Measurements from ENCODE around the gene CTIF.

Gene CTIF

DNA sequence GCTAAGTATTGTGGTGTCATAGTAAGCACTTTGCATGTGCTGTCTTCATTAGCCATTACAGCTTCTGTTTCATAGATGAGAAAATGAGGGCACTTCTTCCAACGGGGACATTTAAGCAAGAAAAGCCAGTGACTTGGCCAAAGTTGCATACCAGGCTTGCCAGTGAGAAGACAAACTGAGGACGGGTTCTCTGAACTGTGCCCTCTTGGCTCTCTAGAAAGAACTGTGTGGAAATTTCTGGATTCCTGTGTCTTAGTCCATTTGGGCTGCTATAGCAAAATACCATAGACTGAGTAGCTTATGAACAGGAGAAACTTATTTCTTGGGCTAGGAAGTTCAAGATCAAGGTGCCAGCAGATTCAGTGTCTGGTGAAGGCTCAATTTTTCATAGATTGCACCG lies 13.3 kb downstream of the CTIF start:
- no peak for DNase-seq (ENCODE audit: low spot score)
- TF ChIP-seq, protein P1, sequence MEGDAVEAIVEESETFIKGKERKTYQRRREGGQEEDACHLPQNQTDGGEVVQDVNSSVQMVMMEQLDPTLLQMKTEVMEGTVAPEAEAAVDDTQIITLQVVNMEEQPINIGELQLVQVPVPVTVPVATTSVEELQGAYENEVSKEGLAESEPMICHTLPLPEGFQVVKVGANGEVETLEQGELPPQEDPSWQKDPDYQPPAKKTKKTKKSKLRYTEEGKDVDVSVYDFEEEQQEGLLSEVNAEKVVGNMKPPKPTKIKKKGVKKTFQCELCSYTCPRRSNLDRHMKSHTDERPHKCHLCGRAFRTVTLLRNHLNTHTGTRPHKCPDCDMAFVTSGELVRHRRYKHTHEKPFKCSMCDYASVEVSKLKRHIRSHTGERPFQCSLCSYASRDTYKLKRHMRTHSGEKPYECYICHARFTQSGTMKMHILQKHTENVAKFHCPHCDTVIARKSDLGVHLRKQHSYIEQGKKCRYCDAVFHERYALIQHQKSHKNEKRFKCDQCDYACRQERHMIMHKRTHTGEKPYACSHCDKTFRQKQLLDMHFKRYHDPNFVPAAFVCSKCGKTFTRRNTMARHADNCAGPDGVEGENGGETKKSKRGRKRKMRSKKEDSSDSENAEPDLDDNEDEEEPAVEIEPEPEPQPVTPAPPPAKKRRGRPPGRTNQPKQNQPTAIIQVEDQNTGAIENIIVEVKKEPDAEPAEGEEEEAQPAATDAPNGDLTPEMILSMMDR (IDR thresholded peaks at IDR 0.05; ENCODE audit: extremely low read depth, missing control alignments) = no peak

DNA sequence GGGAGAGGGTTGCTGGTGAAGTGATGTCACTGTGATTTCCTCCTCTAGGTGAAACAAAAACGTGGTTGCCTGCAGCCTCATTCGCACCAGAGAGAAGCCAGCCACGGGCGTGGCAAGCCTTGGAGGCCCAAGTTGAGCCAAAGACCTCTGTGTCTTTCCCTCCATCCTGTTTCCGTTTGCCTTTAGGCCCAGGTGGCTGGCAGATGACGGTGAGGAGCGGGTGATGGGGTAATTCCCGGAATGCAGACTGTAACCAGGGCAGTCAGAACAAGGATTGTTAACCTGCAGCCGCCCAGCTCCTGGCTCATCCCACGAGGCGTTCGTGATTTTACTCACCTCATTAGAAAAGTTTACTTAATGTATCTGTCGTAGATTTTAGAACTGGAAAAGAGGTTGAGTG lies 14.4 kb downstream of the CTIF start:
- DNase-seq (ENCODE audit: low spot score) = no peak
- TF ChIP-seq, protein P1 (IDR thresholded peaks at IDR 0.05; ENCODE audit: extremely low read depth, missing control alignments) = no peak

DNA sequence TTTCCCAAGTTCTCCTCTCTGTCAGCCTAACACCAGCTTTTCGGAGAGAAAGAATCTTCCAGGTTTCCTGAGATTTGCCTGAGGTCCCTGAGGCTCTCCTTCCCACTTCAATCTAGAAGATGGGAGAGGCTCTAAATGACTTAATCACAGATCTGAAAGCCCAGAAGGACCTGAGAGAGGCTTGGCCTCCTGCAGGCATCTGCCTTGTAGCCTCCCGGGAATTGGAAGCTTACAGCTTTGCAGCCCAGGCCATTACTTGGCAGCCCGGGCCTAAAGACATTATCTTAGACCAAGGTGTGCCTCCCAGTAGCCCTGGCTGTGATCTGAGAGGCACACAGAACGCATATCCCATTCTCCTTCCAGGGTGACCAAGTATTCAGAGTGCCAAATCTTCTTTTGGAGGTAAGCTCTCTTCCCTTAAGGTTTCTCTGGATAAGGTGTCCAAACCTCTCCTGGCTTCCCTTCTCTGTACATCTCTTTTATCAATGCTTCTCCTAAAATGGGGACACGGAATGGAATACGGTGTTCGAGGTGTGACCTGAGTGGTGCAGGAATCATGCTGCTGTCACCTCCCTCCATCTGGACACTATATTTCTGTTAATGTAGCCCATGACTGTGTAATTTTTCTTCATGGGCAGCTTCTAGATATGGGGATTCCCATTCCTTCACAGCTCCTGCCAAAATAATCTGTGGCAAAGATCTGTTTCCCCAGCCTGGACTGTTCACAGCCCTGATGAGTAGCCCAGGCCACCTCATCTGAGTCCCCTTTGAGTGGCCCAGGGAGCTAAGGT lies 16.0 kb downstream of the CTIF start:
- TF ChIP-seq, protein P1 (IDR thresholded peaks at IDR 0.05; ENCODE audit: extremely low read depth, missing control alignments) = no peak
- DNase-seq (ENCODE audit: low spot score) = no peak

DNA sequence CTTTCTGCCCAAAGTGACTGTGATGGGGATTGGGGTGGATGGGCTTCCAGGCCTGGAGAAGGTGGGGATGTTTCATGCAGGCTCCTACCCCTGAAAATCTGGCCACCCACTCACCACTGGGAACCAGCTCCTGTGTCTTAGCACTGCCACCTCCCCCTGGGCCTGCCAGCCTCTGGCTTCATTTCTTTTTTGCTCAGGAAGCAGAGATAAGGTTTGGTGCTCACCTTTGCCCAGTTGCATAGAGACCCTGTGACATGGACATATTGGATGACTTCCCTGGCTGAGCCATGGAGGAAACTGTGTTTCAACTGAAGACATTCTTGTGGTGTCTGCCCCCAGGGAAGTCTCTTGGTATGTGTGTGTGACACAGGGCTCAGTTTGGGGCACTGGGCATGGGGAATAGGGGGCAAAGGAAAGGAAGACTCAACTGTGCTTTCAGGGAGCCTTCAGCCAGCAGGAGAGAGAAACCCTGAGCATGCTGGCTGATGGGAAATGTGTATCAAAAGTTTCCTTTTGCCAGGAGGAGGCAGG lies 16.7 kb downstream of the CTIF start:
- no peak for DNase-seq (ENCODE audit: low spot score)
- TF ChIP-seq, protein P1 (IDR thresholded peaks at IDR 0.05; ENCODE audit: extremely low read depth, missing control alignments) = no peak

DNA sequence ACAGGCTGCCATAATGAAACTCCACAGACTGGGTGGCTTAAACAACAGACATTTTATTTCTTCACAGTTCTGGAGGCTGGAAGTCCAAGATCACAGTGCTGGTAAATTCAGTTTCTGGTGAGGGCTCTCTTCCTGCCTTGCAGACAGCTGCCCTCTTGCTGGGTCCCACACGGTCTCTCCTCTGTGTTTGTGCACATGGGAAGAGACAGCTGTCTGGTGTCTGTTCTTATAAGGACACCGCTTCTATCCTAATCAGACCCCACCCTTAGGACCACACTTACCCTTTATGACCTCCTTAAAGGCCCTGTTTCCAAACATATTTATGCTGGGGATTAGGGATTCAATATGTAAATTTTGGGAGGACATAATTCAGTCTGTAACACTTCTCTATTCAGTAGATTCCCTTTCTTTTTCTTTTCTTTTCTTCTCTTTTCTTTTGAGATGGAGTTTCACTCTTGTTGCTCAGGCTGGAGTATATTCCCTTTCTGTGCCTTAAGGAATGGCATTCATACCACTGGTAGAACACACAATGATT lies 18.9 kb downstream of the CTIF start:
- TF ChIP-seq, protein P1 (IDR thresholded peaks at IDR 0.05; ENCODE audit: extremely low read depth, missing control alignments) = no peak
- no peak for DNase-seq (ENCODE audit: low spot score)

DNA sequence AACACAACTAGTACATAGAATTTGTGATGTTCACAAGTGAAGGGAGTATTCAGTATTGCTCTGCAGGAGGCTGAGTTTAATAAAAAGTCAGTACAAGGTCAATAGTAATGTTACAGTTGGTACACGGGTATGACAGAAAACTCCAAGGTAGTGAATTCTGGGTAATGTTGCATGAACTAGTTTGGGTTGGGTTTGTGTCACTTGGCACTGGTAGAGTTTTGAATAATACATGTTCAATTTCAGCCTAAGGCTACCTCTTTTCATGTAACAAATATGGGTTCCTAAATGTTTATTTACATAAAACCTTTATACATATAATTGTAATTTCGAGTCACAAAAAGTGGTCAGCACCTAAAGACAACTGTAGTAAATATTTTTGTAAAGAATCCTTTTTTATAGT lies 19.4 kb downstream of the CTIF start:
- DNase-seq (ENCODE audit: low spot score) = no peak
- TF ChIP-seq, protein P1 (IDR thresholded peaks at IDR 0.05; ENCODE audit: extremely low read depth, missing control alignments) = no peak

DNA sequence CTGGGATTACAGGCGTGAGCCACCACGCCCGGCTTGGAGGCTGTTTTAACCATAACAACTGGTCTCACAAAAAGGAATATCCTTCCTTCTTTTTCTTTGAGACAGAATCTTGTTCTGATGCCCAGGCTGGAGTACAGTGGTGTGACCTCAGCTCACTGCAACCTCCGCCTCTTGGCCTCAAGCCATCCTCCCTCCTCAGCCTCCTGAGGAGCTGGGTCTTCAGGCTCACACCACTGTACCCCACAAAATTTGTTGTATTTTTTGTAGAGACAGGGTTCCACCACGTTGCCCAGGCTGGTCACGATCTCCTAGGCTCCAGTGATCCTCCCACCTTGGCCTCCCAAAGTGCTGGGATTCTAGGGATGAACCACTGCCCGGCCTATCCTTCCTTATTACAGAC lies 21.7 kb downstream of the CTIF start:
- TF ChIP-seq, protein P1 (IDR thresholded peaks at IDR 0.05; ENCODE audit: extremely low read depth, missing control alignments) = no peak
- no peak for DNase-seq (ENCODE audit: low spot score)
